HG03159 (cell line): Measurements from ENCODE around the gene MAML2.

ENCODE experiments used
- ATAC-seq: cut with Tn5 transposase; IDR thresholded peaks from one replicate; pipeline ENCODE4 v1.9.1; 2021; ENCODE audit warnings: mild to moderate bottlenecking, moderate library complexity; ENCODE audit not compliant: unreplicated experiment

MAML2 gene

GRCh38 chr11:95937358-95937757 is 405.6 kb downstream of the MAML2 start:
- ATAC-seq, result no peak

GRCh38 chr11:95933594-95933993 is 409.4 kb downstream of the MAML2 start:
- ATAC-seq, result no peak

GRCh38 chr11:95931916-95932315 is 411.1 kb downstream of the MAML2 start:
- no peak for ATAC-seq

GRCh38 chr11:95930948-95931347 is 412.0 kb downstream of the MAML2 start:
- ATAC-seq, result no peak

- no peak for ATAC-seq
These were observed 416.3 kb downstream of the MAML2 start for GRCh38 chr11:95926726-95927125.
